ENCODE results near the gene CYLD.

DNA sequence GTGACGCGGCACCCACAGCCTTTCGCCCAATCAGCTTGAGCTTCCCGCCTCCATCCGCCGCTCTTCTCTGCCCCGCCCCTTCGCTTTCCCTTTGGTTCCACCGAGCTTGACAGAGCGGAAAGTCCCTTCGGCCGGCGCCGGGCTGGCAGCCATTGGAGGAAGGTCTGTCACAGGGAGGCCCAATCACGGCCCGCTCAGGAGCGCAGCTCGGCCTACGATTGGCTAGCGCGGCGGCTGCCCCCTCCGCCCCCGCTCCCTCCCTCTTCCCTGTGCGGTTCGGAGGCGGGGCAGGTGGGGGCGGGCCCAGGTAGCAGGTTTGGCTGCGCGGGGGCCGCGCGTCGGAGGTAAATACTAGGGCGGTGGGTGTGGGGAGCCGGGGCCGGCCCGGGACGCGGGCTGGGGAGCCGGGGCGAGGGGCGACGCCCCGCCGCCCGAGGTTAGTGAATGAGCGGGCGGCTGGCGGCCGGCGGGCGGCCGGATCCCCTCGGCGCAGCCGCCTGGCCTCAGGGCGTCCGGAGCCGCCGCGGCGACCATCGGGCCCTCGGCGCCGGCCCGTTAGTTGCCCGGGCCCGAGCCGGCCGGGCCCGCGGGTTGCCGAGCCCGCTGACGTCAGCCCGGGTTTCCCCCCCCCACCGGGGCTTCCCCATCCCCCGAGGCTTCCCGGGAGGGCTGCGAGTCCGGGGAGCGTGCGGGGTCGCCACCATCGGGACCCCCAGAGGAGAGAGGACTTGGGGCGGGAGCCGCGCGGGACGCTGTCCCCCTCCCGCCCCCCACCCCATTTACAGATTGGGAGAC is at the start of gene CYLD:
- TF ChIP-seq POLR2AphosphoS5 (IDR thresholded peaks at IDR 0.05) (peak; percentile 78 to 84 (median 78)), POLR2A (IDR thresholded peaks at IDR 0.05) (peak; percentile 70)

Data from transverse colon (tissue), 3 donors.